H7 (cell line): ENCODE measurements around the gene FBXO41. TPM values are rescaled to one million over a fixed set of nuclear protein-coding genes. Genes with fewer than 3 reads are reported as not detected.

ENCODE experiments used
- DNase-seq: peaks from one replicate; pipeline ENCODE4 v3.0.0; 2012
- H3K27me3 ChIP-seq: 2 replicates; pipeline ENCODE4 v1.6.0; 2011; ENCODE audit warnings: mild to moderate bottlenecking, low read length; ENCODE audit not compliant: control insufficient read depth, insufficient read depth
- H3K36me3 ChIP-seq: replicated peaks from 2 replicates; pipeline ENCODE4 v1.5.1; 2011; ENCODE audit warnings: low read length; ENCODE audit not compliant: control insufficient read depth, insufficient read depth
- H3K4me3 ChIP-seq: 2 replicates; pipeline ENCODE4 v1.5.1; 2011; ENCODE audit warnings: low read depth, mild to moderate bottlenecking, control low read depth, low read length, moderate library complexity; ENCODE audit not compliant: insufficient read depth
- total RNA-seq: library from RNA; depleted of rRNA; stranded (reverse); fragments of >200 nt; shearing (Covaris generic); gene quantifications from 2 replicates; pipeline ENCODE4 v1.2.3, GENCODE V29; 2014

Gene FBXO41
- total RNA-seq, 1 experiment from 2014 or later: 2.3 TPM

GRCh38 chr2:73232403-73233153, 51.7 kb downstream of the FBXO41 start:
- Histone ChIP-seq H3K36me3 (no peaks in the 10 kb centered on the region), H3K27me3 (no peaks in the 10 kb centered on the region), H3K4me3 (peak overlapping the region; percentile 73)
- DNase-seq: no peak

- Histone ChIP-seq H3K36me3 (peaks cover 6% of the 10 kb centered on the region), H3K4me3 (no peak overlapping the region), H3K27me3 (no peaks in the 10 kb centered on the region)
- no peak for DNase-seq
Observed at GRCh38 chr2:73228631-73229030, 55.6 kb downstream of the FBXO41 start.

- no peak overlapping the region for H3K4me3 ChIP-seq
- no peaks in the 10 kb centered on the region for H3K27me3 ChIP-seq
- H3K36me3 ChIP-seq: peaks cover 18% of the 10 kb centered on the region
- DNase-seq: no peak
Observed at GRCh38 chr2:73227086-73227485, 57.2 kb downstream of the FBXO41 start.

DNA sequence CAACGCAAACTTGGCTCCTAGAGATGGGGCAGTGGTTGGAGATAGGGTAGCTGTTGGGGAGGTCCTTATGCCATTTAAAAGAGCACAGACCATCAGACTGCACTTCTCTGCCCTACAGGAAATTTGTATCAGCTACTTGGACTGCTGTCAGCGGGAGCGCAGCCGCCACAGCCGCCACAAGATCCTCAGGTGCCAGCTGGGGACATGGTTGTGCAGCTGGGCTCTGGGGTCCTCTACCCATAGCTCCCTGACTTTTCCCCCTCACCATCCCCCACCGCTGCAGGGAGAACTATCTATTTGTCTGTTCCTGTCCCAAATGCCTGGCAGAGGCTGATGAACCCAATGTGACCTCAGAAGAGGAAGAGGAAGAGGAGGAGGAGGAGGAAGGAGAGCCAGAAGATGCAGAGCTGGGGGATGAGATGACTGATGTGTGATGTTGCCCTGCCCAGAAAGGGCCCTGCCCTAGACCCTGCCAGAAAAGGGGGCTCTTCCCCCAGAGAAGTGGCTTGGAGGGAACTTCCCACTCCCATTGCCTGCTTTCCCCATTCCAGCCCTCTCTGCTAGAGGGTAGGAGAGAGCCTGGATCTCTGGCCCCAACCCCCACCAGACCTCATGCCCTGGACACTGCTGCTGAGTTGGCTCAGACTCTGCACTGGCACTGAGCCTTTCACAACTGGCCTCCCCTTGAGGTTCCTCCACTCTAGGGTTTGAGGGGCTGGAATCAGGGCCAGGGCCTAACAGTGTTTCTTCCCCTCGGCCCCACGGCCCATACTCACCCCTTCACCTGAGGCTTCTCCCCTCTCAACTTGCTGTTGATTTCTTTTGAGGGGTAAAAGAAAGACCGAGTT, 58.5 kb downstream of the FBXO41 start:
- Histone ChIP-seq H3K27me3 (no peaks in the 10 kb centered on the region), H3K36me3 (peaks cover 24% of the 10 kb centered on the region), H3K4me3 (no peak overlapping the region)
- DNase-seq: no peak

- Histone ChIP-seq H3K27me3 (no peaks in the 10 kb centered on the region), H3K4me3 (no peak overlapping the region), H3K36me3 (peaks cover 27% of the 10 kb centered on the region)
- no peak for DNase-seq
Observed at GRCh38 chr2:73223821-73224220, 60.5 kb downstream of the FBXO41 start.

- DNase-seq: no peak
- no peak overlapping the region for H3K4me3 ChIP-seq
- H3K36me3 ChIP-seq: peaks cover 17% of the 10 kb centered on the region
- H3K27me3 ChIP-seq: no peaks in the 10 kb centered on the region
Observed at GRCh38 chr2:73218298-73218697, 66.0 kb downstream of the FBXO41 start.

- no peak for DNase-seq
- Histone ChIP-seq H3K27me3 (no peaks in the 10 kb centered on the region), H3K4me3 (no peak overlapping the region), H3K36me3 (peaks cover 13% of the 10 kb centered on the region)
Observed at GRCh38 chr2:73217826-73218225, 66.5 kb downstream of the FBXO41 start.

DNA sequence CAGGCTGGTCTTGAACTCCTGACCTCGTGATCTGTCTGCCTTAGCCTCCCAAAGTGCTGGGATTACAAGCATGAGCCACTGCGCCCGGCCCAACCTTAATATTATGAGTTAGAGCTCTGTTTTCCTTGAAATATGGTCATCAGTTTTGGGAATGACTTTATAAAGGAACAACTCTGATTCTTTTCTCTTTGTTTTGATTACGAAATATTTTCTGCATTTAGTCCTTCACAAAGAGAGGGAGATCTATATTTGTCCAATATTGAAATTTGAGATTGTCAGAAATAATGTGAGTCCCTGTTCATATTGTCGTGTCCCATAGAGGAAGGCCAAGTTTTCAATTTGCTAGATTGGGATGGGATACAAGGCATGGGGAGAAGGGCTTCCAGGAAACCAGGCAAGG, 67.1 kb downstream of the FBXO41 start:
- no peak for DNase-seq
- H3K4me3 ChIP-seq: no peak overlapping the region
- H3K27me3 ChIP-seq: no peaks in the 10 kb centered on the region
- H3K36me3 ChIP-seq: peaks cover 10% of the 10 kb centered on the region

- peaks cover 2% of the 10 kb centered on the region for H3K36me3 ChIP-seq
- DNase-seq: no peak
- H3K4me3 ChIP-seq: no peak overlapping the region
- no peaks in the 10 kb centered on the region for H3K27me3 ChIP-seq
Observed at GRCh38 chr2:73215254-73215653, 69.0 kb downstream of the FBXO41 start.

GRCh38 chr2:73214120-73215035, 69.9 kb downstream of the FBXO41 start, which contains the start of gene SMYD5:
TSS of gene SMYD5 (plus strand) at chr2:73214245. CDS start at chr2:73214267, 22 bp downstream.
- no peaks in the 10 kb centered on the region; the same call in 1 of the 2 replicates for H3K36me3 ChIP-seq
- no peaks in the 10 kb centered on the region; the same call in 1 of the 2 replicates for H3K27me3 ChIP-seq
- H3K4me3 ChIP-seq: peak within 1 kb of the TSS; percentile 89
- peak; percentile 96 for DNase-seq

DNA sequence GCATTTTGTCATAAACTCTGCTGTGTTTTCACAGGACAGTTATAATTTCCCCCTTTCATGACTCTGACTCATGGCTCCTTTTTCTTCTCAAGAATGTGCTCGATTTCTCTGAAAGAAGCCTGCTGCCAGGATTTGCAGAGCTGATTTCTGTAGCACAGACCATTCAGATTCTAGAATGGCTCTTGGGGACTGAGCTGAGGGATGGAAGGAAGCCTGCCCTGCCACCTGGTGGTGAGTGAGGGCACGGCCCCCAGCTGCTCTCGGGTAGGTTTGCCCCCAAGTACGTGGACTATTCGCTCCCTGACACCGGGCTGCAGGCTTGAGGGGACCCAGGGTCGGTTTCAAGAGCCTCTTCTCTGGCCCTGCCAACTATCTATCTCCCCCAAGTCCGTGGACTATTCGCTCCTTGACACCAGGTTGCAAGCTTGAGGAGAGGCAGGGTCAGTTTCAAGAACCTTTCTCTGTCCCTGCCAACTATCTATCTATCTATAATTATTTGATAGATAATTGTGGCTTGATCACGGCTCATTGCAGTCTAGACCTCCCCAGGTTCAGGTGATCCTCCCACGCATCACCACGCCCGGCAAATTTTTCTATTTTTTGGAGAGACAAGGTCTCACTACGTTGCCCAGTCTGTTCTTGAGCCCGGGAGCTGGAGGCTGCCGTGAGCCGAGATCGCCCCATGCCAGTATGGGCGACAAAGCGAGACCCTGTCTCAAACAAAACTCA, 71.7 kb downstream of the FBXO41 start:
- Histone ChIP-seq H3K4me3 (no peak overlapping the region), H3K27me3 (no peaks in the 10 kb centered on the region; the same call in 1 of the 2 replicates), H3K36me3 (no peaks in the 10 kb centered on the region)
- DNase-seq: peak; percentile 90

DNA sequence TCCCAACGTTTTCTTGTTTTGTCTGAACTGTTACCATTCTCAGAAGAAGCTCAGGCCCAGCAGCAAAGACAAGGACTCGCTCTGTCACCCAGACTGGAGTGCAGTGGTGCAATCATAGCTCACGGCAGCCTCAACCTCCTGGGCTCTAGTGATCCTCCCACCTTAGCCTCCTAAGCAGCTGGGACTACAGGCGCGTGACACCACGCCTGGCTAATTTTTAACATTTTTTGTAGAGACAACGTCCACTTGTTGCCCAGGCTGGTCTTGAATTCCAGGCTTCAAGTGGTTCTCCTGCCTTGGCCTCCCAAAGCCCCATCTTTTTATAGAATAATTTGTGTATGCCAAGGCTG, 72.2 kb downstream of the FBXO41 start:
- DNase-seq: no peak
- Histone ChIP-seq H3K4me3 (no peak overlapping the region), H3K27me3 (peaks cover 1% of the 10 kb centered on the region; the same call in 1 of the 2 replicates), H3K36me3 (no peaks in the 10 kb centered on the region)

DNA sequence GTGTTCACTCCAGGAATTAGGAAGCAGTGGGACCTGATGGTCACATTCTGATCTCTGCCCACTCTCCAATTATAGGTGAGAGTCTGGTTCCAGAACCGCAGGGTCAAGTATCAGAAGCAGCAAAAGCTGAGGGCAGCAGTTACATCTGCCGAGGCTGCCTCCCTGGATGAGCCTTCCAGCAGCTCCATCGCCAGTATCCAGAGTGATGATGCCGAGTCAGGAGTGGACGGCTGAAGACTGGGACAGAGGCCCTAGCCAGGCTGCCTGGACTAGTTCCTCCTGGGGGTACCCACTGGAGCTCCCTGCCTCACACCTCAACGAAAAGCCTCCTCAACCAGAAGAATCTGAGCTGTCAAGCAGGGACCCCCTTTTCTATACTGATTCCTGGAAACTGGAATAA, 73.6 kb downstream of the FBXO41 start:
- H3K27me3 ChIP-seq: peaks cover 2% of the 10 kb centered on the region; the same call in 1 of the 2 replicates
- DNase-seq: no peak
- H3K36me3 ChIP-seq: no peaks in the 10 kb centered on the region
- no peak overlapping the region for H3K4me3 ChIP-seq

GRCh38 chr2:73210019-73210418, 74.3 kb downstream of the FBXO41 start:
- no peak overlapping the region for H3K4me3 ChIP-seq
- H3K27me3 ChIP-seq: peaks cover 5% of the 10 kb centered on the region; the same call in 1 of the 2 replicates
- H3K36me3 ChIP-seq: no peaks in the 10 kb centered on the region
- DNase-seq: no peak
